Breast epithelium (tissue), 4 donors: ENCODE results near the gene GATC. TPM values are rescaled to one million over a fixed set of nuclear protein-coding genes. Genes with fewer than 3 reads are reported as not detected.

ENCODE experiments used
- DNase-seq, 2 donors: peaks; one replicate each; pipeline ENCODE4 v3.0.0-alpha.2; 2019; ENCODE audit warnings: low spot score in 2 of 2
- H3K27ac ChIP-seq, 2 donors: fragments of 200-600 bp; sonication (generic) in 1 of 2; one replicate each; pipeline ENCODE4 v1.5.1; 2016 to 2019; ENCODE audit warnings: mild to moderate bottlenecking in 1 of 2
- H3K27me3 ChIP-seq, 2 donors: fragments of 200-600 bp; sonication (generic) in 1 of 2; one replicate each; pipeline versions ENCODE4 v1.5.1 to v1.6.0; 2017 to 2019; ENCODE audit warnings: control low read depth in 1 of 2, mild to moderate bottlenecking in 1 of 2
- H3K36me3 ChIP-seq: fragments of 200-600 bp; one replicate; pipeline ENCODE4 v1.5.1; 2019
- H3K4me1 ChIP-seq, 2 donors: fragments of 200-600 bp; sonication (generic); one replicate each; pipeline ENCODE4 v1.5.1; 2016 to 2019; ENCODE audit warnings: control low read depth in 1 of 2
- H3K4me3 ChIP-seq, 3 donors: fragments of 200-600 bp; sonication (generic); 1 replicate in 2 of 3; 2 replicates in 1 of 3; pipeline ENCODE4 v1.5.1; 2016 to 2019; ENCODE audit warnings: mild to moderate bottlenecking in 3 of 3, moderate library complexity in 2 of 3
- H3K9me3 ChIP-seq, 2 donors: fragments of 200-600 bp; sonication (generic) in 1 of 2; one replicate each; pipeline ENCODE4 v1.5.1; 2016 to 2019; ENCODE audit warnings: control low read depth in 1 of 2
- POLR2A ChIP-seq: fragments of 450-650 bp; IDR thresholded peaks from one replicate; pipeline ENCODE4 v1.6.1; 2016; ENCODE audit warnings: antibody characterized with exemption, mild to moderate bottlenecking, moderate library complexity
- POLR2AphosphoS5 ChIP-seq, 3 donors: sonication (generic); formaldehyde crosslinking; IDR thresholded peaks; one replicate each; pipeline ENCODE4 v1.6.1; 2017; ENCODE audit warnings: antibody characterized with exemption in 3 of 3
- intact Hi-C: fragments of 100-400 bp; cut with DNase I; formaldehyde crosslinking; loops from one replicate; pipeline ENCODE4 v1.15.1; 2023; ENCODE audit warnings: low total_unique reads
- total RNA-seq, 3 donors: library from RNA; depleted of rRNA; stranded (reverse); fragments of >200 nt; gene quantifications; one replicate each; pipeline ENCODE4 v1.1.0, GENCODE V29; 2016
- TF ChIP-seq, protein P1 (sequence below), 3 donors: fragments of 450-650 bp; IDR thresholded peaks; one replicate each; pipeline ENCODE4 v1.5.1; 2016 to 2017; ENCODE audit warnings: antibody characterized with exemption in 3 of 3, mild to moderate bottlenecking in 3 of 3, moderate library complexity in 3 of 3

The GATC gene
- total RNA-seq, 3 donors from 2014 or later, result 26.5 to 35.8 (median 32.5) TPM

DNA sequence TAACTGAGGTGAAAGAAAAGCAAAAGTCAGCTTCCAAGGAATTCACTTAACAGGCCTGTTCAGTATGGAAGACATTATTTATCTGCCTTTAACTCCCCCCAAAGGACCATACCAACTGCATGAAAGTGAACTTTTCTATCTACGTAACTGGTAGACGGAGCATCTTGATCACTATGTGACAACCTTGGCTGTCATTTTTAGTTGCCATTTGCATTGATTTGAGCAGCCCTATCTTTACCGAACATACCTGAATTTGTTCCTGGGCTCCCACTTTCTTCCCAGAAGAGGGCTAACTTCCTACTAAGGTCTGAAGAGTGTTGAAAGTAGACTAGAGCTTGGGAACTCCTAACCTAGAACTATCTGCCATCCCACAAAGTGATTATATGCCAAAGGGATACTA lies 13.9 kb downstream of the GATC start:
- intact Hi-C loops, result no loop called here
- Histone ChIP-seq H3K36me3 (peaks cover 8% of the 10 kb centered on the region), H3K27ac (no peak overlapping the region), H3K9me3 (no peaks in the 10 kb centered on the region), H3K4me3 (no peak overlapping the region), H3K27me3 (no peaks in the 10 kb centered on the region), H3K4me1 (no peaks in the 10 kb centered on the region)
- TF ChIP-seq POLR2AphosphoS5 (IDR thresholded peaks at IDR 0.05), result no peak
- TF ChIP-seq, protein P1, sequence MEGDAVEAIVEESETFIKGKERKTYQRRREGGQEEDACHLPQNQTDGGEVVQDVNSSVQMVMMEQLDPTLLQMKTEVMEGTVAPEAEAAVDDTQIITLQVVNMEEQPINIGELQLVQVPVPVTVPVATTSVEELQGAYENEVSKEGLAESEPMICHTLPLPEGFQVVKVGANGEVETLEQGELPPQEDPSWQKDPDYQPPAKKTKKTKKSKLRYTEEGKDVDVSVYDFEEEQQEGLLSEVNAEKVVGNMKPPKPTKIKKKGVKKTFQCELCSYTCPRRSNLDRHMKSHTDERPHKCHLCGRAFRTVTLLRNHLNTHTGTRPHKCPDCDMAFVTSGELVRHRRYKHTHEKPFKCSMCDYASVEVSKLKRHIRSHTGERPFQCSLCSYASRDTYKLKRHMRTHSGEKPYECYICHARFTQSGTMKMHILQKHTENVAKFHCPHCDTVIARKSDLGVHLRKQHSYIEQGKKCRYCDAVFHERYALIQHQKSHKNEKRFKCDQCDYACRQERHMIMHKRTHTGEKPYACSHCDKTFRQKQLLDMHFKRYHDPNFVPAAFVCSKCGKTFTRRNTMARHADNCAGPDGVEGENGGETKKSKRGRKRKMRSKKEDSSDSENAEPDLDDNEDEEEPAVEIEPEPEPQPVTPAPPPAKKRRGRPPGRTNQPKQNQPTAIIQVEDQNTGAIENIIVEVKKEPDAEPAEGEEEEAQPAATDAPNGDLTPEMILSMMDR (IDR thresholded peaks at IDR 0.05), result no peak
- no peak for TF ChIP-seq POLR2A
- DNase-seq, result no peak

DNA sequence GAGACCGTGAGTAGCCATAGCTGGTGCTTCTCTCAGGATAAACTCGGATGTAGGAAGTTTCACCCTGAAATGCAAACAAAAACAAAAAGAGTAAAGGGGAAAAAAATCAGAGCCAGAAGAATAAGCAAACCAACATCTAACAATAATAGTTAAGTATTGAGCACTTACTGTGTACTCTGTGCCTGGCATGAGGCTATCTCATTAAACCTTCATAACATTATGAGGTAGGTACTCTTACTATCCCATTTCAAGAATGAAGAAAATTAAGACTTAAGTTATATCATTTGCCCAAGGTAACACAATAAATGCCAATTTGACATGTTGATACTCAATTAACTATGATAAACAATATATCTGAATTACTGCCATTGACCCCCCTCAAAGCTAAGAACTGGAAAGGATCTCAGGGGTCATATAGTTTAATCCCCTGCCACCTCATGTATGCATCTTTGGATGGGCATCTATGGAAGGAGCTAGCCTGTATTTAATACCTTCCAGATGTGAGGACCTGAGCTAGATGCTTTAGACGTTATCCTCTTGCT lies 15.9 kb downstream of the GATC start:
- peaks cover 8% of the 10 kb centered on the region for H3K36me3 ChIP-seq

DNA sequence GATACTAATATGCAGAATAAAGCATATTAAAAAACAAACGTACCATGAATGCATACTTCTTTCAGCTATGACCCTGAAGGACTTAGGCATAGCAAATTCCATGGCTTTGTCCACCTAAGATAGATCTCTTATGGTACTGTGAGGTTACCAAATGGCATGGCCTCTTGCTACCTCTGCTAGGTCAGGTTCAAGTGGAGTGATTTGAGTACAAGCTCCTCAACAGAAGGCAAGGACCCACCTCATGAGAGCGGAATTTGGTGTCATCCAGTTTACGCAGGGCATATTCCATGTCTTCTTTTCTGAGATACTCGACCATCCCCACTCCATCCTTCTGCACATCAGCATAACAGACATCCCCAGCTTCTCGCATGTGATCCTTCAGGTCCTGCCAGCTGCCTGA lies 17.5 kb downstream of the GATC start:
- intact Hi-C loops, result no loop called here
- H3K27me3 ChIP-seq, result no peaks in the 10 kb centered on the region
- no peak overlapping the region for H3K27ac ChIP-seq
- no peak for DNase-seq
- peaks cover 0 to 8% of the 10 kb centered on the region in 2 donors for H3K4me1 ChIP-seq
- peaks cover 8% of the 10 kb centered on the region for H3K36me3 ChIP-seq
- H3K4me3 ChIP-seq, result no peak overlapping the region
- H3K9me3 ChIP-seq, result no peaks in the 10 kb centered on the region
- TF ChIP-seq POLR2A, result no peak
- no peak for TF ChIP-seq POLR2AphosphoS5 (IDR thresholded peaks at IDR 0.05)
- TF ChIP-seq, protein P1 (IDR thresholded peaks at IDR 0.05), result no peak

More for the DNA sequence above, 15.9 kb downstream of the GATC start:
- intact Hi-C loops, result no loop called here
- Histone ChIP-seq H3K27ac (no peak overlapping the region), H3K9me3 (no peaks in the 10 kb centered on the region), H3K27me3 (no peaks in the 10 kb centered on the region), H3K4me1 (peaks cover 0 to 8% of the 10 kb centered on the region in 2 donors), H3K4me3 (no peak overlapping the region)
- no peak for DNase-seq
- TF ChIP-seq, protein P1 (IDR thresholded peaks at IDR 0.05), result no peak
- no peak for TF ChIP-seq POLR2AphosphoS5 (IDR thresholded peaks at IDR 0.05)
- TF ChIP-seq POLR2A, result no peak

DNA sequence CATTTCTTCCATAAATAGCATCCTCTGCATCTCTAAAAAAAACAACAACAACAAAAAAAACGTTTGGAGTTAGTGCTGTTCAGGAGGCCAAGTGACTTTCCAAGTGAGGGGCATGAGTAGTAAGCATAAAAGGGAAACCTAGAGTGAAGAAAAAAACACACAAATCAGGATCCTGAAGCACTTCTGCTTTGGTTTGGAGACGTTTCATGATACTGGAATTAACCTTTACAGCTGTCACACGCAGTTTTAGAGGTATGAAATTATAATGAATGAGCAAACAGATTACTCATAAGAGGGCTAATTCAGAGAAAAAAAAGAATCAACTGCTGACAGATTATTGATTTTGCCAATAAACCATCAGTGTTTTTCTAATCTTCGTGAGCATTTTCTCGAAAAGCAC lies 19.5 kb downstream of the GATC start:
- DNase-seq, result no peak
- Histone ChIP-seq H3K36me3 (peaks cover 8% of the 10 kb centered on the region), H3K9me3 (no peaks in the 10 kb centered on the region), H3K27ac (no peak overlapping the region), H3K4me3 (no peak overlapping the region), H3K4me1 (peaks cover 0 to 13% of the 10 kb centered on the region in 2 donors), H3K27me3 (no peaks in the 10 kb centered on the region)
- intact Hi-C loops, result no loop called here
- TF ChIP-seq POLR2A (no peak), POLR2AphosphoS5 (IDR thresholded peaks at IDR 0.05) (no peak)
- TF ChIP-seq, protein P1 (IDR thresholded peaks at IDR 0.05), result no peak

DNA sequence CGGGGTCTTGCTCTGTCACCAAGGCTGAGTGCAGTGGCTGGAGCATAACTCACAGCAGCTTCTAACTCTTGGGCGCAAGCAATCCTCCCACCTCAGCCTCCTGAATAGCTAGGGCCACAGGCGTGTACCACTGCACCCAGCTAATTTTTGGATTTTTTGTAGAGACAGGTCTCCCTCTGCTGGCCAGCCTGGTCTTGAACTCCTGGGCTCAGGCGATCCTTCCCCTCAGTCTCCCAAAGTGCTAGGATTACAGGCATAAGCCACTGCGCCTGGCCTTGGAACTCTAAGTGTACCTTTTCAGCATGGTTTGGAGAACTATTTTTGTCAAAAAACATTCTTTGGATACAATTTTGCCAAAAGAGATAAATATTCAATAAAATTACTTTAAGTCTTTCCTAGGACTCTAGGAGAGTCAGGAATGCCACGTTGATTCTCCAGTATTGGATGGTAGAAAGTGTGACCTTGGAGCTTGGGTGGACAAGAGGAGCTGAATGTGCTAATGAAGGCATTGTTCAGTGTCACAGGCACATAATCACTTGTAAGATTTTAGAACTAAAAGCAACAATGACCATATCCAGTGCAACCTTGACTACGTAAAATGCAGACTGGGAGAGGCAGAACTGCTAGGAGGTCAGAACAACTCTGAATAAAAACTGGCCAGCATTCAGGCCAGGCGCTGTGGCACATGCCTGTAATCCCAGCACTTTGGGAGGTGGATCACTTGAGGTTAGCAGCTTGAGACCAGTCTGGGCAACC lies 20.5 kb downstream of the GATC start:
- no peak overlapping the region for H3K4me3 ChIP-seq
- no peak overlapping the region for H3K27ac ChIP-seq
- intact Hi-C loops, result no loop called here
- peaks cover 8% of the 10 kb centered on the region for H3K36me3 ChIP-seq
- peaks cover 0 to 13% of the 10 kb centered on the region in 2 donors for H3K4me1 ChIP-seq
- TF ChIP-seq, protein P1 (IDR thresholded peaks at IDR 0.05), result peak; percentile 13 to 37 (median 26)
- no peak for TF ChIP-seq POLR2AphosphoS5 (IDR thresholded peaks at IDR 0.05)
- no peak for DNase-seq
- no peaks in the 10 kb centered on the region for H3K27me3 ChIP-seq
- H3K9me3 ChIP-seq, result no peaks in the 10 kb centered on the region
